Measurements from ENCODE around the gene DAPK1.

Gene DAPK1

GRCh38 chr9:87503927-87504326 is 6.3 kb downstream of the DAPK1 start:
- Histone ChIP-seq H3K36me3 (ENCODE audit: control insufficient read depth in 5 of 5, insufficient read depth in 5 of 5, low read length in 5 of 5) (no peaks in the 10 kb centered on the region), H3K27me3 (ENCODE audit: control insufficient read depth in 5 of 5, insufficient read depth in 4 of 5, low read length in 5 of 5) (no peaks in the 10 kb centered on the region), H3K4me3 (ENCODE audit: low read depth in 1 of 5, low read length in 5 of 5) (no peak overlapping the region), H3K9me3 (ENCODE audit: control insufficient read depth in 5 of 5, low read length in 5 of 5) (no peaks in the 10 kb centered on the region), H3K9ac (ENCODE audit: low read length in 5 of 5) (no peak overlapping the region), H3K27ac (ENCODE audit: low read depth, low read length) (no peak overlapping the region), H3K4me1 (ENCODE audit: control insufficient read depth in 5 of 5, insufficient read depth in 5 of 5, low read length in 5 of 5) (peaks cover 2 to 45% (median 27%) of the 10 kb centered on the region in 5 donors)

- Histone ChIP-seq H3K9me3 (ENCODE audit: control insufficient read depth in 5 of 5, low read length in 5 of 5) (no peaks in the 10 kb centered on the region), H3K27ac (ENCODE audit: low read depth, low read length) (no peak overlapping the region), H3K4me1 (ENCODE audit: control insufficient read depth in 5 of 5, insufficient read depth in 5 of 5, low read length in 5 of 5) (peaks cover 4 to 42% (median 20%) of the 10 kb centered on the region in 5 donors)
These were observed 7.3 kb downstream of the DAPK1 start for GRCh38 chr9:87504938-87505337.

GRCh38 chr9:87505869-87506678 is 8.4 kb downstream of the DAPK1 start:
- H3K27ac ChIP-seq (ENCODE audit: low read depth, low read length), result no peak overlapping the region

More at GRCh38 chr9:87504938-87505337, 7.3 kb downstream of the DAPK1 start:
- Histone ChIP-seq H3K4me3 (ENCODE audit: low read depth in 1 of 5, low read length in 5 of 5) (no peak overlapping the region), H3K27me3 (ENCODE audit: control insufficient read depth in 5 of 5, insufficient read depth in 4 of 5, low read length in 5 of 5) (no peaks in the 10 kb centered on the region), H3K36me3 (ENCODE audit: control insufficient read depth in 5 of 5, insufficient read depth in 5 of 5, low read length in 5 of 5) (no peaks in the 10 kb centered on the region), H3K9ac (ENCODE audit: low read length in 5 of 5) (no peak overlapping the region)

GRCh38 chr9:87507576-87507975 is 9.9 kb downstream of the DAPK1 start:
- Histone ChIP-seq H3K9ac (ENCODE audit: low read length in 5 of 5) (no peak overlapping the region), H3K4me1 (ENCODE audit: control insufficient read depth in 5 of 5, insufficient read depth in 5 of 5, low read length in 5 of 5) (peaks cover 2 to 26% (median 10%) of the 10 kb centered on the region in 5 donors), H3K9me3 (ENCODE audit: control insufficient read depth in 5 of 5, low read length in 5 of 5) (no peaks in the 10 kb centered on the region), H3K27ac (ENCODE audit: low read depth, low read length) (no peak overlapping the region), H3K27me3 (ENCODE audit: control insufficient read depth in 5 of 5, insufficient read depth in 4 of 5, low read length in 5 of 5) (no peaks in the 10 kb centered on the region), H3K36me3 (ENCODE audit: control insufficient read depth in 5 of 5, insufficient read depth in 5 of 5, low read length in 5 of 5) (peaks cover 0 to 5% (median 0%) of the 10 kb centered on the region in 5 donors), H3K4me3 (ENCODE audit: low read depth in 1 of 5, low read length in 5 of 5) (no peak overlapping the region)

More at GRCh38 chr9:87505869-87506678, 8.4 kb downstream of the DAPK1 start:
- Histone ChIP-seq H3K4me3 (ENCODE audit: low read depth in 1 of 5, low read length in 5 of 5) (no peak overlapping the region), H3K9me3 (ENCODE audit: control insufficient read depth in 5 of 5, low read length in 5 of 5) (no peaks in the 10 kb centered on the region), H3K4me1 (ENCODE audit: control insufficient read depth in 5 of 5, insufficient read depth in 5 of 5, low read length in 5 of 5) (peaks cover 2 to 36% (median 20%) of the 10 kb centered on the region in 5 donors), H3K27me3 (ENCODE audit: control insufficient read depth in 5 of 5, insufficient read depth in 4 of 5, low read length in 5 of 5) (no peaks in the 10 kb centered on the region), H3K9ac (ENCODE audit: low read length in 5 of 5) (no peak overlapping the region), H3K36me3 (ENCODE audit: control insufficient read depth in 5 of 5, insufficient read depth in 5 of 5, low read length in 5 of 5) (peaks cover 0 to 5% (median 0%) of the 10 kb centered on the region in 5 donors)

DNA sequence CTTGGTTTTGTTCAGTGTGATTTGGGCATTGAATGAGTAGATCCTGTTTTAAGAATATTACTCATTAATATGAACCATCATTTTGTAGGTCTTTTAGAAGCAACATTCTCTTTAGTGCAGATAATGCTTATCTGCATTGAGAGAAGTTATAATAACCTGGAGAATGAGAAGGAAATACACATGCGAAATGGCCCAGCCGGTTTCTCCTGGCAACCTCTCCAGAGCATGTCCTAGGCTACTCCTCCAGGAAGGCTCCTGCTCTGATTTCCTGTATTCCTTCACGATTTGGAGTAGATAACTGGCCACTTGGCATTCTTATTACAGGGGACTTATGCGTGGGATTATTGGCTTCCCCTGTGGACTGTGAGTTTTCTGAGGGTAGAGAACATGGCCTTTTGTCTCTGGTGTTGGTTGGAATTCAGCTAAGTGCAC is 12.6 kb downstream of the DAPK1 start:
- Histone ChIP-seq H3K9ac (ENCODE audit: low read length in 5 of 5) (no peak overlapping the region), H3K4me1 (ENCODE audit: control insufficient read depth in 5 of 5, insufficient read depth in 5 of 5, low read length in 5 of 5) (peaks cover 2 to 15% (median 8%) of the 10 kb centered on the region in 5 donors), H3K36me3 (ENCODE audit: control insufficient read depth in 5 of 5, insufficient read depth in 5 of 5, low read length in 5 of 5) (peaks cover 0 to 5% (median 0%) of the 10 kb centered on the region in 5 donors), H3K9me3 (ENCODE audit: control insufficient read depth in 5 of 5, low read length in 5 of 5) (no peaks in the 10 kb centered on the region), H3K27ac (ENCODE audit: low read depth, low read length) (no peak overlapping the region), H3K27me3 (ENCODE audit: control insufficient read depth in 5 of 5, insufficient read depth in 4 of 5, low read length in 5 of 5) (no peaks in the 10 kb centered on the region), H3K4me3 (ENCODE audit: low read depth in 1 of 5, low read length in 5 of 5) (no peak overlapping the region)

- Histone ChIP-seq H3K4me3 (ENCODE audit: low read depth in 1 of 5, low read length in 5 of 5) (no peak overlapping the region), H3K4me1 (ENCODE audit: control insufficient read depth in 5 of 5, insufficient read depth in 5 of 5, low read length in 5 of 5) (peaks cover 7 to 35% (median 27%) of the 10 kb centered on the region in 5 donors), H3K27ac (ENCODE audit: low read depth, low read length) (no peak overlapping the region), H3K27me3 (ENCODE audit: control insufficient read depth in 5 of 5, insufficient read depth in 4 of 5, low read length in 5 of 5) (no peaks in the 10 kb centered on the region), H3K9me3 (ENCODE audit: control insufficient read depth in 5 of 5, low read length in 5 of 5) (no peaks in the 10 kb centered on the region), H3K9ac (ENCODE audit: low read length in 5 of 5) (no peak overlapping the region), H3K36me3 (ENCODE audit: control insufficient read depth in 5 of 5, insufficient read depth in 5 of 5, low read length in 5 of 5) (peaks cover 0 to 5% (median 0%) of the 10 kb centered on the region in 5 donors)
These were observed 14.6 kb downstream of the DAPK1 start for GRCh38 chr9:87512311-87512710.

DNA sequence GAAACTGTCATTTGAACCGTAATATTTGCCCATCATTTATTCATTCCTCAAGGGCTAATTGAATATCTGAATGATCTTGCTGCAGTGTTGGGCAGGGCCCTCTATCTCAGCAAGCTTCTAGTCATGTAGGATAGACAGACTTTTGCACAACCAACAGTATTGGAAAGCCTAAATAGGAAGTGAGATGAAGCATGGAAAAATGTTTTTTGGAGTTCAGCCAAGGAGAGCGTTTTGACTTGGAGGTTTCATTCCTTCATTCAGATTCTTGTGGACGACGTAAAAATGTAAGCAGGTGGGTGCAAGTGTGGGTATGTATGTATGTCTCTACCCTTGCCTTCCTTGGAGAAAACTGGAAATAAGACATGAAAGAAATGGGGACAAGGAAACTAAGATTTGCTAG is 15.5 kb downstream of the DAPK1 start:
- Histone ChIP-seq H3K4me1 (ENCODE audit: control insufficient read depth in 5 of 5, insufficient read depth in 5 of 5, low read length in 5 of 5) (peaks cover 7 to 40% (median 29%) of the 10 kb centered on the region in 5 donors), H3K36me3 (ENCODE audit: control insufficient read depth in 5 of 5, insufficient read depth in 5 of 5, low read length in 5 of 5) (peaks cover 0 to 5% (median 0%) of the 10 kb centered on the region in 5 donors), H3K27ac (ENCODE audit: low read depth, low read length) (no peak overlapping the region), H3K9ac (ENCODE audit: low read length in 5 of 5) (no peak overlapping the region), H3K4me3 (ENCODE audit: low read depth in 1 of 5, low read length in 5 of 5) (no peak overlapping the region), H3K27me3 (ENCODE audit: control insufficient read depth in 5 of 5, insufficient read depth in 4 of 5, low read length in 5 of 5) (no peaks in the 10 kb centered on the region), H3K9me3 (ENCODE audit: control insufficient read depth in 5 of 5, low read length in 5 of 5) (no peaks in the 10 kb centered on the region)

DNA sequence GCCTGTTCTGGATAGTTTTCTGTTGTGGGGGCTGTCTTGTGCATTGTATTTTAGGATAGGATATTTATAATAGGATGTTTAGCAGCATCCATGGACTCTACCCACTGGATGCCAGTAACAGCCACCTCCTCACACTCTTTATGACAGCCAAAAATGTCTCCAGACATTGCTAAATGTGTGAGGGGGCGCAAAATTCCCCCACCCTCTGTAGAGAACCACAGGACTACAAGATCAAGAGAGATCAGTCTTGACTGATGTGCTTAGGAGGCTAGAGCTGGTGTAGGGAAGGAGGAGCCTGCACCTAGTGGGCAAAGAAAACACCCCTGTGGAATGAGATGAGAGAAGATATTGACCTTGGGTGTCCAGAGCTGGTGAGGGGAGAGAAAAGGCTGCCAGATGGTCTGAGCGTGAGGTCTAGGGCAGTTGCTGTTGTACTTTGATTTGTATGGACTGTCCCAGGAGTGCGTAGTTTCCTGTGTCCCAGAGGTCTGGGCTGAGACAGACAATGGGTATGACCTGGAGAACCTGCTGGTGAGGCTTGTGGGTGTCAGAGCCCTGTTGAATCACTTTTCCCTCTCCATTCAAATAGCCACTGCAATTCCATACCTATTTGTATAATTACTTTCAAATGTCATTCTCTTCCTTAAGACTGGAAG is 16.3 kb downstream of the DAPK1 start:
- Histone ChIP-seq H3K4me1 (ENCODE audit: control insufficient read depth in 5 of 5, insufficient read depth in 5 of 5, low read length in 5 of 5) (peaks cover 12 to 48% (median 36%) of the 10 kb centered on the region in 5 donors), H3K9ac (ENCODE audit: low read length in 5 of 5) (no peak overlapping the region), H3K9me3 (ENCODE audit: control insufficient read depth in 5 of 5, low read length in 5 of 5) (no peaks in the 10 kb centered on the region), H3K27ac (ENCODE audit: low read depth, low read length) (no peak overlapping the region), H3K36me3 (ENCODE audit: control insufficient read depth in 5 of 5, insufficient read depth in 5 of 5, low read length in 5 of 5) (peaks cover 0 to 5% (median 0%) of the 10 kb centered on the region in 5 donors), H3K27me3 (ENCODE audit: control insufficient read depth in 5 of 5, insufficient read depth in 4 of 5, low read length in 5 of 5) (no peaks in the 10 kb centered on the region), H3K4me3 (ENCODE audit: low read depth in 1 of 5, low read length in 5 of 5) (no peak overlapping the region)

- no peak overlapping the region for H3K4me3 ChIP-seq (ENCODE audit: low read depth in 1 of 5, low read length in 5 of 5)
- peaks cover 0 to 5% (median 0%) of the 10 kb centered on the region in 5 donors for H3K36me3 ChIP-seq (ENCODE audit: control insufficient read depth in 5 of 5, insufficient read depth in 5 of 5, low read length in 5 of 5)
- peaks cover 12 to 54% (median 40%) of the 10 kb centered on the region in 5 donors for H3K4me1 ChIP-seq (ENCODE audit: control insufficient read depth in 5 of 5, insufficient read depth in 5 of 5, low read length in 5 of 5)
- no peak overlapping the region for H3K9ac ChIP-seq (ENCODE audit: low read length in 5 of 5)
- no peaks in the 10 kb centered on the region for H3K27me3 ChIP-seq (ENCODE audit: control insufficient read depth in 5 of 5, insufficient read depth in 4 of 5, low read length in 5 of 5)
- H3K9me3 ChIP-seq (ENCODE audit: control insufficient read depth in 5 of 5, low read length in 5 of 5), result no peaks in the 10 kb centered on the region
- H3K27ac ChIP-seq (ENCODE audit: low read depth, low read length), result no peak overlapping the region
These were observed 17.3 kb downstream of the DAPK1 start for GRCh38 chr9:87515006-87515405.
